T-helper 1 cell (primary cell): Measurements from ENCODE around the gene MUC4.

ENCODE experiments used
- DNase-seq, 5 donors: peaks; one replicate each; pipeline ENCODE4 v3.0.0-alpha.2; 2012 to 2020
- total RNA-seq, 4 donors: gene quantifications; one replicate each; lab custom pipeline; 2026; lab: John Stamatoyannopoulos, UW

The MUC4 gene, protein sequence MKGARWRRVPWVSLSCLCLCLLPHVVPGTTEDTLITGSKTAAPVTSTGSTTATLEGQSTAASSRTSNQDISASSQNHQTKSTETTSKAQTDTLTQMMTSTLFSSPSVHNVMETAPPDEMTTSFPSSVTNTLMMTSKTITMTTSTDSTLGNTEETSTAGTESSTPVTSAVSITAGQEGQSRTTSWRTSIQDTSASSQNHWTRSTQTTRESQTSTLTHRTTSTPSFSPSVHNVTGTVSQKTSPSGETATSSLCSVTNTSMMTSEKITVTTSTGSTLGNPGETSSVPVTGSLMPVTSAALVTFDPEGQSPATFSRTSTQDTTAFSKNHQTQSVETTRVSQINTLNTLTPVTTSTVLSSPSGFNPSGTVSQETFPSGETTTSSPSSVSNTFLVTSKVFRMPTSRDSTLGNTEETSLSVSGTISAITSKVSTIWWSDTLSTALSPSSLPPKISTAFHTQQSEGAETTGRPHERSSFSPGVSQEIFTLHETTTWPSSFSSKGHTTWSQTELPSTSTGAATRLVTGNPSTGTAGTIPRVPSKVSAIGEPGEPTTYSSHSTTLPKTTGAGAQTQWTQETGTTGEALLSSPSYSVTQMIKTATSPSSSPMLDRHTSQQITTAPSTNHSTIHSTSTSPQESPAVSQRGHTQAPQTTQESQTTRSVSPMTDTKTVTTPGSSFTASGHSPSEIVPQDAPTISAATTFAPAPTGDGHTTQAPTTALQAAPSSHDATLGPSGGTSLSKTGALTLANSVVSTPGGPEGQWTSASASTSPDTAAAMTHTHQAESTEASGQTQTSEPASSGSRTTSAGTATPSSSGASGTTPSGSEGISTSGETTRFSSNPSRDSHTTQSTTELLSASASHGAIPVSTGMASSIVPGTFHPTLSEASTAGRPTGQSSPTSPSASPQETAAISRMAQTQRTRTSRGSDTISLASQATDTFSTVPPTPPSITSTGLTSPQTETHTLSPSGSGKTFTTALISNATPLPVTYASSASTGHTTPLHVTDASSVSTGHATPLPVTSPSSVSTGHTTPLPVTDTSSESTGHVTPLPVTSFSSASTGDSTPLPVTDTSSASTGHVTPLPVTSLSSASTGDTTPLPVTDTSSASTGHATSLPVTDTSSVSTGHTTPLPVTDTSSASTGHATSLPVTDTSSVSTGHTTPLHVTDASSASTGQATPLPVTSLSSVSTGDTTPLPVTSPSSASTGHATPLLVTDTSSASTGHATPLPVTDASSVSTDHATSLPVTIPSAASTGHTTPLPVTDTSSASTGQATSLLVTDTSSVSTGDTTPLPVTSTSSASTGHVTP (N-terminal part only)
- 0 reads per million in 4 donors for total RNA-seq

DNA sequence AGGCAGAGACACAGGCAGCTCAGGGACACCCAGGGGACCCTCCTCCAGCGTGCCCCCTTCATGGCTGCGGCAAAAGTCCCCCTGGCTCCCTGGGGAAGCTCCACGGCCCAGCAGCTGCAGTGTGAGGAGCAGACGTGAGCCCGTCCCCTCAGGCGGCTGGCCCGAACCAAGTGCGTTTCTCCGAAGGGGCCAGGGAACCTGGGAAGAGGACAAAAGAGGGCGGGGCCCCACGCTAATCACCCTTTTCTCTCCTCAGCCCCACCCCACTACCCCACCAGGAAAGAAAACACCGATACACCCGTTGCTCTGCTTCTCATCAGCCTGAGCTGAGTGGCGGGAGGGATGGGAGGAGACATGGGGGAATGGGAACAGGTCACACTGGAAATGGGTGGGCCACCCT is at the start of gene MUC4:
Gene MUC4, minus strand, starts transcription at position 174 of the 400 bp plus-strand sequence. Its CDS starts 112 bp downstream, at position 62.
- no peak for DNase-seq

DNA sequence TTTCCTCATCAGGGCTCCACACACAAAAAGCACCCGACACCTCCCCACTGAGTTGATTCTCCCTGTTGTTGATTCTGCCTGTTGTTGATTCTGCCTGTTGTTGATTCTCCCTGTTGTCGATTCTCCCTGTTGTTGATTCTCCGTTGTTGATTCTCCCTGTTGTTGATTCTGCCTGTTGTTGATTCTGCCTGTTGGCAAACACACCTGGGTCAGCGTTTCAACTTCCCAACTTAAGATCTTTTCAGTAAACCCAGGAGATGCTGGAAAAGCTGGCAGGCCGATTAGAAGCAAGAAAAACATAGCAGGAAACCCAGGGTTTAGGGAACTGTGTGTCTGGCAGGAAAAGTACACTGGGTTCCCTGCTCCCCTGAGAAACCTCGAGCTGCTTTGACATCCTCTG is 48.7 kb upstream of the MUC4 start:
- no peak for DNase-seq

DNA sequence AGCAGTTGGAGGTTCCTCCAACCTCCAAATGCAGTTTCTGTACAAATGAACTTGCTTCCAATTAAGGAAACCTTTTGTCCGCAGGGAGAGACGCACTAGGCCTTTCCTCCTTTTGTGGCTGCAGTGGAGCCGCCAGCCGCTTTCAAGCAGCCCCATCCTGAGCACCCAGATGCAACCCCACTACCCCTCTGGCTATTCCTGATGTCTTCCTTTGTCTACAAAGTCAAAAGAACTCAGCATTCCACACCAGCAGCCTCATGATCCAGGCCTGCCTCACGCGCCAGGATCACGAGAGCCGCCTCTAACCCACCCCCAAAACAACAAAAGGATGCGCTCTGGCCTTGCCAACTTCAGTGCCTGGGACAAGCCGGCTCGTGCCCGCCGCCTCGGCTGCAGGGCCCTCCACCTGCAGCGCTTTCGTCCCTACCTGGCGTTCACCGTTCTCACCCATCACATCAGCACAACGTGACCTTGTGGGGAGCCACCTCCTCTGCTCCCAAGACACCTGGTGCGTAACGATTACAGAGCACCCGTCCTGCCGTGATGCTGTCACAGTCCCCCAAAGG is 48.2 kb upstream of the MUC4 start:
- no peak for DNase-seq

DNA sequence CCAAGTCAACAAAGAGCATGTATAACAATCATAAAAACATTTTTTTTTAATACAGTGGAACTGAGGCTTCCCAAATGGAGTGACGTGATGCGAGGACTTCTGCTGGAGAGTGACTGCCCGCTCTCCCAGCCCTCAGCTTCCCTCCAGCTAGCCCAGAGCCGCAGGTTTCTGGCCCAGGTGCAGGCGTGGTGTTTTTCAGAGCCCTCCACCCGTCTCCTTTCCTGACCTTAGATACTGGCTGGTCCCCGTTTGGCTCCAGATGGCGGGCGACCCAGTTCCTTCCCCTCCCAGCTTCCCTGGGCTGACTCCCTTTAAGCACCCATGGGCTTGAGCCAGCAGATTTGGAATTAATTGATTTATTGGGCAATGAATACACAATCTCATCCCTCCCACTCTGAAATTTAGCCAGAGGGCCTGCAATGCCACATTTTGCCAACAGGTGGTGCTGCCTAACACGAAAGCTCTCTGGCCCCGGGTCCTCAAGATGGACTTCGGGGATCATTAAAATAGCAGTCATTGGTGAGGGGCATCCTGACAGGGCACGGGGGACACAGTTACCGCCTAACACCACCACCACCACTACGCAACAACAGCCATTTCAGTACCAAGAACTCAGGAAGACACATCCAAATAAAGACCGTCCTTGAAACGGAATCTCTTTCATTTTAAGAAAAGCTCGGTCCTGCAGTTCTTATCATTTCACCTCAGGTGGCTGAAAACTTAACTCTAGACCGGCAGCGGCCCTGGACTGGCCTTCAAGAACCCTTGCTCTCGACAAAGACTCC is 47.5 kb upstream of the MUC4 start:
- DNase-seq, result peak in 4 of 5 donors; percentile 49 to 71 (median 60)

DNA sequence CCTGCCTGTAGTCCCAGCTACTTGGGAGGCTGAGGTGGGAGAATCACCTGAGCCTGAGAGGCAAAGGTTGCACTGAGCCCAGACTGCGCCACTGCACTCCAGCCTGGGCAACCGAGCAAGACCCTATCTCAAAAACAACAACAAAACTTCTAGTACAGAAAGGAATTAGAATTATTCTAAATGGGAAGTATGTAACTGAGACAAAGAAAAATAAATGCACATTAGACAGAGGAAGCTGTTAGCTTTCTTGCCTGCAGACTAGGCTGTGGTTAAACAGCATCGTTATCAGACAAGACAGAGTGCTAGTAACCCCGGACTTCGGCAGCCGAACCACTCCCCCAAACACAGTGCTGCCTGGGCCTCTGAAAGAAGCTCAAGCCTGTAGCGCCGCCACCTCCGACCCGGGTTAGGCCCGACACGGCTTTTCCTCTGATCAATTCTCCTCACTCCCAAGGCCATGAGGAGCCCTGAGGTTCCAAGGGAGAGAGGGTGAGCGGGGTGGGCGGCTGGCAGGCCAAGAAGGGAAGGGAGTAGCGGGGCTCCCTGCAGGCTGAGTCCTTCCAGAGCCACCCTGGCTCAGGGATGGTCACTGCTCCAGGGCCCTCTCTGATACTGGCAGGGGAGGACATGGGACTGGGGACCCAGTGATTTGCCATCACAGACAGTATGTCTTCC is 44.8 kb upstream of the MUC4 start:
- DNase-seq, result no peak

DNA sequence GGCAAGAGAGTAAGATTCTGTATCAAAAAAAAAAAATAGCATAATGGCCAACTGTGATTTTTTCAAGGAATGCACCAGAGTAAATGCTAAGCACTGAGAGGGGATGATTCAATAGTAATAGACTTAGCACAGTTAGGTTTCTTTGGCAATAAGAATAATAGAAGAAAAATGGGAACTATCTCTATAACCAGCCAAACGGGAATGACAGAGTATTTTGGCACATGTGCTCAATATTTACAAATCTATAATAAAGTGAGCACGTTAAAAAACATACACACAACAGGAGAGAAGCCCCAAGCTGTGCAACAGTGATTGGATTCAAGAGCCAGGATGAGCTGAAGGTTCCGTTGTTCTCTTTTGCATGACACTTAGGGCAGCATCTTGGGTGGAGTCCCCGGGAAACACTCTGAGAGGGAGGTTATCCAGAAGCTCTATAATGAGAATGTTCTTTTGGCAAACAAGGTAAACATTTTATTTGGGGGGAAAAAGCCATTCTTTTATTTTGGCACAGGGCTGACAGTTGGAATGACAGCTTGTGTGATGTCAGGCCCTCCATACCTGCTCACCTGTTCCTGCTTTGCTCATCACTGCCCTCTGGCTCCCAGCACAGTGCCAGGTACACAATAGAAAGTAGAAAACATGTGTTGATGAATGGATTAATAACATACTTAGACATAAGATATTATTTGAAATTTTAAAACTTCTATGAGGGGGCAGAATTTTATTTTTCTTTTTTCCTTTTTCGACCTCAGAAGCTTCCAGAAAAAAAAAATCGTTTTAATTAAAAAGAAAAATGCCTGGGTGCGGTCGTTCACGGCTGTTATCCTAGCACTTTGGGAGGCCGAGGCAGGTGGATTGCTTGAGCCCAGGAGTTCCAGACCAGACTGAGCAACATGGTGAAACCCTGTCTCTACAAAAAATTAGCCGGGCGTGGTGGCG is 44.0 kb upstream of the MUC4 start:
- DNase-seq, result no peak

DNA sequence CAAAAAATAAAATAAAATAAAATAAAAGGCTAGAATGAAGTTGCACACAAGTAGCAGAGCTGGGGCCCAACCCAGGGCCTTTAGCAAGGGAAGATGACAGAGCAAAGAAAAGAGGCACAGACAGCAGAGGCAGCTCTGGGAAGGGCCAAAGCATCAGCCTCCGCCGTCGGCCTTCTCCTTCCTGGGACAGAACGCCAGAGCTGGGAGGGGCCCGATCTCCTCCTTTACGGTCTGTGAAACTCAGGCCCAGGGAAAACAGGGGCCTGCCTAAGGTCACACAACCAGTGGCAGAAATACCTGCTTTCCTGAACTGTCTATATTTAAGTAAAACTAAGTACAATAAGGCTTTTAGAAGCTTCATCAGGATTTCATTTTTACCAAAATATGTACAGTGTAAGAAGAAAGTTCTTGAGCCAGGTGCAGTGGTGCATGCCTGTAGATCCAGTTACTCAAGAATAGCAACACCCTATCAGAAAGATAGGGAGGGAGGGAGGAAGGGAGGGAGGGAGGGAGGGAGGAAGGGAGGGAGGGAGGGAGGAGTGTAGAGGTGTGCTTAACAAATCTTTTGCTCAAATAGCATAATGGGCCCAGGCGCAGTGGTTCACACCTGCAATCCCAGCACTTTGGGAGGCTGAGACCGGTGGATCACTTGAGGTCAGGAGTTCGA is 43.0 kb upstream of the MUC4 start:
- DNase-seq, result no peak

DNA sequence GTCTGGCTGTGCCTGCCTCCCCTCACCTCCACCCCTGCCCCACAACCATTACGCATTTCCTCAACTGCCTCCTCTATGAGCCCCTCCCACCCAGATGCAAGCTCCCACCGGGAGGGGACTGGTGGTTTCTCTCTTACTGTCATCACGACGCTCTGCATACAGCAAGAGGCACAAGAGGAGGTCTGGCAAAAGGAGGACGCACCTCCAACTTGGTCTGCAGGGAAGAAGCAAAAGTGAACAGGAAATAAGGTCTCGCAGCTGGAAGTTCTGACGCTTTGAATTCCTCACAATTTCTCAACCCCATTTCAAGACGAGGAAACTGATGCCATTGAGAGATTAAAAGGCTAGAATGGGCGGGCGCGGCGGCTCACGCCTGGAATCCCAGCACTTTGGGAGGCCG is 42.3 kb upstream of the MUC4 start:
- no peak for DNase-seq

DNA sequence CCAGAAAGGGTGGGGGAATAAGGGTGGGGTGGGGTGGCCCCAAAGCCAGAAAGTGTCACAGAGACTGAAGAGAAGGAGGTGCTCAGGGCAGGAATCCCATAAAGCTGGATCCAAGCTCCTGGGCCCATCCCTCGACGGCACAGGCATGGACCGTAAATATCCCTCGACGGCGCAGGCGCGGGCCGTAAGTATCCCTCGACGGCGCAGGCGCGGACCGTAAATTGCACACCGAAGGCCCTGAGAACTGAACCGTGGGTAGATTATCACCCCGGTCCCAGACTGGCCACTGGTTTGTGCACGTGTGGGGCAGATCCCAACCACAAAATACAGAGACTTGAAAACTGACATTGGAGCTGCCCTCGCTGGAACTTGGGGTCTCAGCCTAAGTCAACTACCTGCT is 41.3 kb upstream of the MUC4 start:
- no peak for DNase-seq

DNA sequence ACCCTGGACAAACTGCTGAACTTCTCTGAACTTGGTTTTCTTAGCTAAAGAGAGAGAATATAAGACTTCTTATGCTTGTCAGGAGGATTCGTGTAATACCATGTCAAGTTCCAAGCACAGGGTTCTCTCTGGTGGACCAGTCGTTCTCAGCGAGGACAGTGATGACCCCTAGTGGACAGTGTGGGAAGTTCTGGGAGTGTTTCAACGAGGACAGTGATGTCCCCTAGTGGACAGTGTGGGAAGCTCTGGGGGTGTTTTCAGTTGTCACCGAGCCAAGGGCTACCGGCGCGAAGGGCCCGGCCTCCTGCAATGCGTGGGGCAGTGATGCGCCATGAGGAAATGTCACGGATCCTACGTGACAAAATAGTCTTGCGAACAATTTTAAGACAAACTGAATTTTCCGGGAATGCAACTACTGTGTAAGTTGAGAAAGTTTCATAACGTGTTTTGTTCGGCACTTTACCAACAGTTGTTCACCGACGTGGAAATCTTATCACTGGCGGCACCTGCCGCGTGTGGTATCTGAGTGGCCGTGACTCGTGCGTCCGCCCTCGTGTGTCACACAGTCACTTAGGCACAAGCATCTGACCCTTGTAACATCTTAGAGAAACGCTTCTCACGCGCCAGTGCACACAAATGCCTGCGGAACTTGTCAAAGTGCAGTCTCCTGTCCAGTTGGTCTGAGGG is 39.3 kb upstream of the MUC4 start:
- DNase-seq, result peak; percentile 69 to 87 (median 82)

DNA sequence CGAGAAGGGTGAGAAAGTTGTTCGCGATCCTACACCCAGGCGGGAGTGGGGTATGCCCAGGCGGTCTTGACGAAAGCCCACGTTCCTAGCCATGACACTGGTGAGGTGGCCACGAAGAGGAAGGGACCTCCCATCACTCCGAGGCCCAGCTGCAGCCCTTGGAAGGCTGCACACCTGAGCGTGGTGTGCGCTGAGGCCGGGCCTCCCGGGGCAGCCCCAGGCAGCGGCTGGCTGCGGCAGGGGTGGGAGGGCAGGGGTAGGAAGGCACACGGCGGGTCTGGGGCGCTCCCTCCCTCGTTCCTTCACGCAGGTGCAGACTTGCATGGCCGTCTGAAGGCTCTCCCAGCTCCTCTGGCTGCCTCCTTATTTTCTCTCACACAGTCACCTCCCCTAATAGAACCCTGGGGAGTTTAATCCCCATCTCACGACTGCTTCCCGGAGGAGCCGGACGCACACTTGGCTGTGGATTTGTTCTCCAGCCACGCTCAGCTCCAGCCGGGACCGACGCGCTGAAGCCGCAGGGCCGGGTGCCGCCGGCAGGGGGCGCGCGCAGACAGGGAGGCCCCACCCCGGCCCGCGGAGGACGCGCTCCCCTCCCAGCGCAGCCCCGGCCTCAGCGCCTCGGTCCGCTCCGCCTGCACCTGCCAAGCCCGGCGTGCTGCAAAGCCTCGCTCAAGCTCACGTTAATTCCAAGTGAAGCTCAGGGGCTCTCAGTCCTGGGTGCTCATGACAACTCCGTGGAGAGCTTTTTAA is 37.8 kb upstream of the MUC4 start:
- peak in 1 of 5 donors; percentile 41 for DNase-seq

DNA sequence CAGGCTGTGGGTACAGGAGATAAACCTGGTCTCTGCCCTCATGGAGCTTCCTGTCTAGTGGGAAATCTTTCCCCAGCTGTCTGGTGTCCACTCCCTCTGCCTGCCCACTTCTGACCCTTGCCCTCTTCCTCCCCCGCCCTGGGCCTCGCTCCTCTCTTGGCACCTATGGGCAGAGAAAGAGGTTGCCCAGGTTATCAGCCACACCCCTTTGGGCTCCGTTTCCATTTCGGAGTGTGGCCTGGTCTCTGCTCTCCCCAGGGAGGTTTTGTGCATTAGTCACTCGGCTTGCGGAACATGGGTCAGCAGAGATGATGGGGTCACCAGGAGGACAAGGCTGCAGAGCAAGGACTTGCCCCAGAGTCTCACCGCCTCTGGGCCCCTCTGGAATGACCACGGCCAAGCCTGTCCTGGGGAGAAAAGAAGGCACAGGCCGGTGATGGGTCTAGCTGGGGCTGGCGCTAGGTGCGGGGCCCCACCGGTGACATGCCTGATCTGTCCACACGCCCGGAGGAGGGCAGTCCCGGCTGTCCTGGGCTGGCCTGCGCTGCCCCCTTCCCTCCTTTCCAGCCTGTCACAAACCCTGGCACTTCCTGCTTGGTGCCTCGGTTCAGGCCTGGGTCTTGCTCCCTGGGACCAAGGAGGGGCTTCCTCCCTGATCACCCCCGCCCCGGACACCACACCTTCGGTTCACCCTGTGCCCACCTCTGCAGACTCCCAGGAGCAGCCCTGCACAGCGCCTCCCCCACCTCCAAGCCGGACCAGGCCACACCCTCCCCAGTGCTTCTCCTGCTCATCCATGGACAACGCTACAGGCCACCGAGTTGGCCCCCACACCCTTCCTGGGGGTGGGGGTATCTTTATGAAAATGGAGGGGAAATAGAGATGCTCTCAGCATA is 35.6 kb upstream of the MUC4 start:
- no peak for DNase-seq

DNA sequence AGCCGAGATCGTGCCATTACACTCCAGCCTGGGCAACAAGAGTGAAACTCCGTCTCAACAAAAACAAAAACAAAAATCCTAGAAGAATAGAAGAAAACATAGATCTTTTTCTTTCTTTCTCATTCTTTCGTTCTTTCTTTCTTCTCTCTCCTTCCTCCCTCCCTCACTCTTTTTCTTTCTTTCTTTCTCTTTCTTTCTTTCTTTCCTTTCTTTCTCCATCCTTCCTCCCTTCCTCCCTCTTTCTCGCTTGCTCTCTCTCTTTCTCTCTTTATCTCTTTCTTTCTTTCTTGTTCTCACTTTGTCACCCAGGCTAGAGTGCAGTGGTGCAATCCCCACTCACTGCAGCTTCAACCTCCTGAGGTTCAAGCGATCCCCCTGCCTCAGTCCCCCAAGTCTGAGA is 33.8 kb upstream of the MUC4 start:
- no peak for DNase-seq

DNA sequence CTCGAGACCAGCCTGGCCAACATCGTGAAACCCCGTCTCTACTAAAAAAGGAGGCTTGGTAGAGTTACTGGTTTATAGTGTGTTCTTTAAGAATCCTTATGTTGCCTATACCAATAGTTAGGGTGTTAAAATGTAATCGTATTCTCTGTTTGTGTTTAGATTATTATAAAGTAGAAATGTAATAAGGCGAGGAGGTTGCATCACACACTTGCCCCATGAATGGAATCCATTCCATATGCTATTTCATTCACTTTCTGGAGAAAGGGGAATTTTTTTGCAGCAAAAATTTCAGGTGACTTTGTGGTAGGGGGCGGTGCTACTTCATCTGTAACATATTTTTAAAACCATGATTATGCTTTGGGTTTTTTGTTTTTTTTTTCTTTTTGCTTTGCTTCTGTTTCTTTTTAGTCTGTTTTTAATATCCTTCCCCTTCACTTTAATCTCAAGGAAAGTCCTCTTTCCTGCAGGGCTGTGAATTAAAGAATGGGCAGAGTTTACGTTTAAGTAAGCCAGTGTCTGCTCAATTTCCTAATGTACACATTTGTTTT is 33.0 kb upstream of the MUC4 start:
- DNase-seq, result no peak

DNA sequence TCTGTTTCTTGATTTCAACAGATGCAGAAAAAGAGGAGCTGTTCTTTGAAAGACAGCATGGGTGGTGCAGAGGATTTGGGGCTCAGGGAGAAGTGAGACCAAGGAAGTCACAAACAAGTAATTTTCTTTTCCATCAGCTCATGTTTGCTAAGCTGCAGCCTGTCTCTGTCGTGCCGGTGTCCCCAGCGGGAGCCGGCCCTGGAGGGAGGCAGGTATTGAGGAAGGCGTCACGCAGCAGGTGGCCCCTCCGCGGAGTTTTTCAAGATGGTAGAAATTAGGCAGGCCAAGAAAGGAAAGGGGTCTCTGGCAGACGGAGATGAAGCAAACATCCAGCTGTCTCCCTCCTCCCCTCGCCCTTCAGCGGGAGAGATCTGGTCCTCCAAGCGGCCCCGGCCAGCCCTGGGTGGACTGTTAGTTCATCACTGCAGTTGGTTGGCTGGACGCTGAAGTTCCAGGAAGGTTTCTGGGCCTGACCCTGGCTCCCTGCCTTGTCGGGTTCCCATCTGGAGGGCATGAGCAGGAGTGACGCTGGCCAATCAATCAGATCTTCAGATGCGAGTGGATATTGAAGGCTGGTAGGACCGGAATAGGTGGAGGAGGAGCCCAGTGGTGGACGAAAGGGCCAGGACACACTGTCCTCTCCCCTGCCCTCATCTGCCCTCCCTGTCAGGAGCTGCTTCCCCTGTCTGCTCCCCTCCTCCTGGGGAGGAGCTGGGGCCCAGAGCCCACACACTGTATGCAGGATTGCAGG is 27.7 kb upstream of the MUC4 start:
- DNase-seq, result no peak

DNA sequence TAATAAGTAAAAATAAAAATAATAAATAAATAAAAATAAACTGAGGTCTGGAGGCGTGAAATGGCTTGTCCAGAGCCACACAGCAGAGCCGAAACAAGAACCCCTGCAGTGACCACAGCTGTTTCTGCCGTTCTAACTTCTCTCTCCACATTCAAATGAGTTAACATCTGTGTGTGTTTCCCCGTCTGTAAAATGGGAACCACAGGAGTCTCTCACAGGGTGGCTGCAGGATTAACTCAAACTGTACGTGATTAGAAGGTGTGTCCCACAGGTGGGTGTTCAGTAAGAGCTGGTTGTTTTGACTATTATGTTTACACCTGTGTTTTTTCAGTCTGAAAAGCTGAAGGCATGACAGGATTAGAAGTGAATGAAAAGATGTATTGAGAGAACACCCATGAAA is 27.0 kb upstream of the MUC4 start:
- DNase-seq, result no peak
